Measurements from ENCODE around the gene PTPRM.
A peak's percentile ranks its signal among the peaks of the same experiment; 100 is the strongest.

Gene PTPRM

DNA sequence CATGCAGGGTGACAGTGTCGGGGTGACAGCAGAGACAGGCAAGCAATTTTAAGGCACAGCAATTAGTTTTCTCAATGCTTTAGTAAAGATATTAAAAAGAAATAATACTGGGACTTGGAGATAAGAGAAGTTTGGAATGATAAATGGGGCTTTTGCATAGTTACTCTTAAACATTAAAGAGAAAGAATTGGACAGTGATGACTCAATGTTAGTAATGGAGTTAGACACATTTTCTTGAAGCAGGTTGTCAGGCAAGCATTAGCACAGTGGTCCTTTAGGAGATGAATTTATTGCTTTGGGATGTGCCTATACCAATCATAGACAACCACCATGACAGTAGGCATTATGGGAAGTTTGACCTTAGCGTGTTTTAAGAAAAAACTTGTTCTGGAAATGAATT is 813.8 kb downstream of the PTPRM start:
- Mint-ChIP-seq H3K36me3 (no peaks in the 10 kb centered on the region), H3K9me3 (no peaks in the 10 kb centered on the region), H3K27ac (no peak overlapping the region), H3K27me3 (peaks cover 10 to 11% of the 10 kb centered on the region in 2 donors), H3K4me3 (no peak overlapping the region), H3K4me1 (no peaks in the 10 kb centered on the region)
- ATAC-seq (replicated peaks) (no peak), DNase-seq (no peak)

GRCh38 chr18:8381821-8382459 is 814.8 kb downstream of the PTPRM start:
- ATAC-seq (replicated peaks) (no peak), DNase-seq (no peak)
- Mint-ChIP-seq H3K36me3 (no peaks in the 10 kb centered on the region), H3K4me3 (no peak overlapping the region), H3K9me3 (no peaks in the 10 kb centered on the region), H3K27ac (no peak overlapping the region), H3K27me3 (peaks cover 9 to 10% of the 10 kb centered on the region in 2 donors), H3K4me1 (no peaks in the 10 kb centered on the region)

- DNase-seq: no peak
- H3K9me3 Mint-ChIP-seq: peaks cover 0 to 3% of the 10 kb centered on the region in 2 donors
- H3K27ac Mint-ChIP-seq: no peak overlapping the region
- no peak overlapping the region for H3K4me3 Mint-ChIP-seq
- ATAC-seq (replicated peaks): no peak
- H3K4me1 Mint-ChIP-seq: no peaks in the 10 kb centered on the region
- peaks cover 13 to 20% of the 10 kb centered on the region in 2 donors for H3K27me3 Mint-ChIP-seq
- no peaks in the 10 kb centered on the region for H3K36me3 Mint-ChIP-seq
Observed at GRCh38 chr18:8385400-8385799, 818.3 kb downstream of the PTPRM start.

GRCh38 chr18:8386669-8387380 is 819.7 kb downstream of the PTPRM start:
- Mint-ChIP-seq H3K36me3 (no peaks in the 10 kb centered on the region), H3K9me3 (peaks cover 0 to 3% of the 10 kb centered on the region in 2 donors), H3K27me3 (peaks cover 8 to 16% of the 10 kb centered on the region in 2 donors), H3K27ac (no peak overlapping the region), H3K4me1 (no peaks in the 10 kb centered on the region), H3K4me3 (no peak overlapping the region)
- ATAC-seq (replicated peaks): no peak
- DNase-seq: no peak

DNA sequence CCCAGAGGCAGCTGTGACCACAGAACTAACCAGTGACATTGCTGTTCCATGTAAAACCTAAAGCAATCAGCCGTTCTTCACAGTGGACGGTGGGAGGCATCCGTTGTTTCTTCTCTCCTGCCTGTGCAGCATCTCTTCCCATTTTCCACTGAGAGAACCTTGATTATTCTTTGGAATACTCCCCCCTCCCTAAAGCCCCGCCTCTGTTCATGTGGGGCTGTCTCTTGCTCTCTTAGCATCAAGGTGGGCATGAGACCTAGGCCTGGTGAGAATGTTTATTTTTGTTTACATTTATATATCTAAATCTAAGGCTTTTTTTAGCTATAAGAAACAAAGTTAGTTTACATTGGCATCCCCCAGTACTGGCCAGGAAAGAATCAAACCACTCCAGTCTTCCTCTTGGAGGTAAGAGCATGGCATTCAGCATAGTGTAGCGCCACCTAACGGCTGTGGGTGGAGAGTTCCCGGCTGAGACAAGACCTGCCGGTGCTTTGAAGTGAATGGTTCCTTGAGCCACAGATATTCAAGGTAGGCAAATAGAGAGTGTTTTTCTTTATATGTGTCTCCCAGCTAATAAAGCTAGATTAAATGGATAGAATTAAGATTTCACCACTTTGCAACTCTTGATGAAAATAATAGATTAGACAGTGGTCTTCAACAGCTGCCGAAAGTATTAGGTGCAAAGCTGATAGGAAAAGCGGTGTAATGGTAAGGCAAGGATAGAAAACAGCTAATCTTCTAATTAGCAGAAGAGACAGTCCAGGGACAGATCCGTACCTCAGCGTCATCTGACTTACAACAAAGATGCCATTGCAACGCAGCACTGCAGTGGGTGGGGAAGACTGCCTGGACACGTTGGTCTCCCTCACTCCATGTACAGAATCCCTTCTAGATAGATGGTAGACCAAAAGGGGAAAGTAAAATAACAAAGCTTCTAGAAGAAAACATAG is 822.5 kb downstream of the PTPRM start:
- no peak overlapping the region for H3K4me3 Mint-ChIP-seq
- DNase-seq (no peak), ATAC-seq (replicated peaks) (peak; percentile 48 to 68)
- H3K27me3 Mint-ChIP-seq: peaks cover 8 to 16% of the 10 kb centered on the region in 2 donors
- H3K27ac Mint-ChIP-seq: no peak overlapping the region
- H3K4me1 Mint-ChIP-seq: no peaks in the 10 kb centered on the region
- peaks cover 0 to 3% of the 10 kb centered on the region in 2 donors for H3K9me3 Mint-ChIP-seq
- no peaks in the 10 kb centered on the region for H3K36me3 Mint-ChIP-seq

DNA sequence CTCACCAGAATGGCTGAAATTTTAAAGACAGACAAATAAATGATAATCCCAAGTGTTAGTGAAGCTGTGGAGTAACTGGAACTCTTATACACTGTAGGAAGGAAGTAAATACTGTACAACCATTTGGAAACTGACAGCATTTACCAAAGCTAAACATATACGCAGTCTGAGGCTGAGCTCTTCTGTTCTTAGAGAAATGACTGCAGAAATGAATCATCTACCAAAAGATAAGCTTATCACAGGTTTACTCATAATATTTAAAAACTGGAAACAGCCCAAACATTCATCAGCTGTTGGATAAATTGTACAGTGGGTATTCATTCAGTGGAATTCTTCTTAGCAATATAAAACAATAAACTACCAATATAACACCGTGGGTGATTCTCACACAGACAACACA is 824.0 kb downstream of the PTPRM start:
- ATAC-seq (replicated peaks): no peak
- H3K4me3 Mint-ChIP-seq: no peak overlapping the region
- no peaks in the 10 kb centered on the region for H3K4me1 Mint-ChIP-seq
- DNase-seq: no peak
- no peaks in the 10 kb centered on the region for H3K36me3 Mint-ChIP-seq
- peaks cover 8 to 16% of the 10 kb centered on the region in 2 donors for H3K27me3 Mint-ChIP-seq
- peaks cover 0 to 3% of the 10 kb centered on the region in 2 donors for H3K9me3 Mint-ChIP-seq
- no peak overlapping the region for H3K27ac Mint-ChIP-seq

DNA sequence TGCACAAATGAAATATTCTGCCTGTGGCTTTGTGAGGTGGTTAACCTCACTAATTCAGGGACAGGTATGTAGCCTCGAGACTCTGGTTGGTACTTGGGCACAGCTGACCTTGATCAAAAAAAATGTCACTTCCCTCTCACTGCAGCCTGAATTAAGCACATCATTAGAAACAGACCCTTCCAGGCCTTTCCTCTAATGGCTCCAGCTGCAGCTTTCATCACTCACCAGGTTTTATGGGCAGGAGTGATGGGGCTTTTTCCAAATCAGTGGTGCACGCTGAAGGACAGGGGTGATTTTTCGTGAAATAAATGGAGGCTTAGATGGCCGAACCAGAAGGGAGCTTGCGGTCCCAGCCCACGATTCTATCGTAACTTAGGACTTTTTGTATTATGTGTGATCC is 829.1 kb downstream of the PTPRM start:
- H3K27me3 Mint-ChIP-seq: no peaks in the 10 kb centered on the region
- no peaks in the 10 kb centered on the region for H3K9me3 Mint-ChIP-seq
- DNase-seq: no peak
- no peak overlapping the region for H3K4me3 Mint-ChIP-seq
- H3K36me3 Mint-ChIP-seq: no peaks in the 10 kb centered on the region
- ATAC-seq (replicated peaks): no peak
- H3K4me1 Mint-ChIP-seq: no peaks in the 10 kb centered on the region
- no peak overlapping the region for H3K27ac Mint-ChIP-seq

GRCh38 chr18:8397034-8397433 is 829.9 kb downstream of the PTPRM start:
- no peak overlapping the region for H3K4me3 Mint-ChIP-seq
- H3K4me1 Mint-ChIP-seq: no peaks in the 10 kb centered on the region

DNA sequence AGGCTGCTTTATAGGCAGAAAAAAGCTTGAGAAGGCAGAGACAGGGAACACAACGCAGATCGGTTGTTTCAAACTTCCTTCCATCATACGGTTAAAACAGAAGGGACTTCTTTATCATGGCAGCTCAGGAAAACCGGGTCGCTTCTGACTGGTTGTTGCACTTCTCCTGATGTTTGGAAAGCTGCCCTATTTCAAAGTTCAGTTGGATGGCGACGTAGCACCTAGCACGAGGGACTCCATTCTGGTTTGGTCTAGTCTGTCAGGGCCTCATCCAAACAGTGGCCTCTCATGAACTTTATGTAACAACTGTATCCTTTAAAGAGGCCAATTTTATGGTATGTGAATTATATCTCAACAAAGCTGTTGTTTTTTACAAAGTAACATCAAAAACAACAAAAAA is 832.0 kb downstream of the PTPRM start:
- DNase-seq: no peak
- Mint-ChIP-seq H3K27me3 (no peaks in the 10 kb centered on the region), H3K9me3 (no peaks in the 10 kb centered on the region), H3K4me3 (no peak overlapping the region), H3K4me1 (no peaks in the 10 kb centered on the region), H3K36me3 (no peaks in the 10 kb centered on the region), H3K27ac (no peak overlapping the region)
- no peak for ATAC-seq (replicated peaks)

More at GRCh38 chr18:8397034-8397433, 829.9 kb downstream of the PTPRM start:
- DNase-seq (no peak), ATAC-seq (replicated peaks) (no peak)
- no peaks in the 10 kb centered on the region for H3K27me3 Mint-ChIP-seq
- H3K27ac Mint-ChIP-seq: no peak overlapping the region
- H3K9me3 Mint-ChIP-seq: no peaks in the 10 kb centered on the region
- no peaks in the 10 kb centered on the region for H3K36me3 Mint-ChIP-seq

DNA sequence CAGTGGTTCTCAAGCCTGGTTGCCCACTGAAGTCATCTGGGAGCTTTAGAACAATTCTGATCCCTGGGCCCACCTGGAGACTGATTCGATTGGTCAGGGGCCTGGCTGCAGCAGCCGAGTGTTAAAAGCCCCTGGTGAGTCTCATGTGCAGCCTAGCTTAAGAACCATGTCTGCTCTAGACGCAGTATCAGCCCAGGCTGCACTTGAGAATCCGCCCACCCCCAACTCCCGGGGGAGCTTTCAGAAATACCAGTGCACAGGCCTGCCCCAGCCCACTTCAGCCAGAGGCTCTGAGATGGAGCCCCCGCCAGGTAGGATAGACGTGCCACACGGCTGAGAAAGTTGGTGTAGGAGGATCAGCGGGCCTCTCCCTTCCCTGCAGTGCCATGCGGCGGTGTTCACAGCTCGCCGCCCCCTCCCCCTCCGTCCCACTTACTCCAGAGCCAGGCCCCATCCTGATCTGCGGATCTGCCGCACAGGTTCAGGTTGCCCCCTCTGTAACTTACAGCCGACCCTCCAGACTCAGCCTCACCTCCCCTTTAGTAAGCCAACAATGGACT is 833.2 kb downstream of the PTPRM start:
- Mint-ChIP-seq H3K9me3 (no peaks in the 10 kb centered on the region), H3K27ac (no peak overlapping the region), H3K4me1 (no peaks in the 10 kb centered on the region), H3K27me3 (peaks cover 0 to 2% of the 10 kb centered on the region in 2 donors), H3K36me3 (no peaks in the 10 kb centered on the region), H3K4me3 (no peak overlapping the region)
- no peak for DNase-seq
- ATAC-seq (replicated peaks): no peak

DNA sequence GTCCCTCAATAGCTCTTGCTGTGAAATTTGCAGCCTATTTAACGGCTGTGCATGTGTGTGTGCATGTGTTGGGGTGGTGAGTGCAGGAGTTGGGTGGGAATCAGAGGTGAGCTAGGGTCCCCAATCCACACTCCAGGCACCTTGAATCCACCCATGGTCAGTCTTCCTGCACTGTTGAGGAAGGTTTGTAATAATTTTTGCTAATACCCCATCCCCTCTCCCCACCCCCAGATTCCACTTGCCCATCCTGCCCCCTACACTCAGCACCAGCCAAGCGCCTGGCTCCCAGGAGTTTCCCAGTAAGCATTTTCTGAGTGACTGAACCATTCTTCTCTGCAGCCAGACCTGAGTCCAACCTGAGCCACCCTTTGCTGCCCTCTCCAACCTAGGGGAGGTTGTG is 833.7 kb downstream of the PTPRM start:
- no peaks in the 10 kb centered on the region for H3K9me3 Mint-ChIP-seq
- ATAC-seq (replicated peaks) (no peak), DNase-seq (no peak)
- H3K27me3 Mint-ChIP-seq: peaks cover 0 to 4% of the 10 kb centered on the region in 2 donors
- no peak overlapping the region for H3K4me3 Mint-ChIP-seq
- no peak overlapping the region for H3K27ac Mint-ChIP-seq
- H3K36me3 Mint-ChIP-seq: no peaks in the 10 kb centered on the region
- no peaks in the 10 kb centered on the region for H3K4me1 Mint-ChIP-seq

DNA sequence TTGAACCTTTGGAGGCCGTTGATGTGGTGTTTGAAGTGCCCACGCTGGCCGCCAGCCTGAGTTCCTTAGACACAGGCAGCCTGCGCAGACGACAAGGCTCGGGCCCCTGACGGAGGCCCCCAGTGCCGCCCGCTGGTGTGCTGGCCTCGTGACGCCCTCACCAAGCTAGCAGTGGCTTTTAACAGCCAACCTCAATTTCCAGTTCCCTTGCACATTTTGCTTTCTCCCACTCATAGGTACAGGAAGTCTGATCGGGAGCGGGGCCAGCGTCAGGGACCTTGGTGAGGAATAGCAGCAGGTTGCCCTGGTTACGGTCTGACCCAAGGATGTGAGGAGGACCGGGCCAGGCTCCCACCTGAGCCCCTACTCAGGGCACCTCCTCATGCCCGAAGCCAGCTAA is 834.5 kb downstream of the PTPRM start:
- Mint-ChIP-seq H3K4me3 (no peak overlapping the region), H3K27ac (no peak overlapping the region), H3K9me3 (no peaks in the 10 kb centered on the region), H3K4me1 (no peaks in the 10 kb centered on the region), H3K36me3 (no peaks in the 10 kb centered on the region), H3K27me3 (peaks cover 0 to 4% of the 10 kb centered on the region in 2 donors)
- DNase-seq (no peak), ATAC-seq (replicated peaks) (no peak)

GRCh38 chr18:8402237-8402636 is 835.1 kb downstream of the PTPRM start:
- Mint-ChIP-seq H3K36me3 (no peaks in the 10 kb centered on the region), H3K4me3 (no peak overlapping the region), H3K27me3 (peaks cover 0 to 4% of the 10 kb centered on the region in 2 donors), H3K4me1 (no peaks in the 10 kb centered on the region), H3K9me3 (no peaks in the 10 kb centered on the region), H3K27ac (no peak overlapping the region)
- ATAC-seq (replicated peaks) (no peak), DNase-seq (no peak)

GRCh38 chr18:8403713-8404112 is 836.6 kb downstream of the PTPRM start:
- H3K9me3 Mint-ChIP-seq: no peaks in the 10 kb centered on the region
- ATAC-seq (replicated peaks) (no peak), DNase-seq (no peak)
- H3K4me1 Mint-ChIP-seq: no peaks in the 10 kb centered on the region
- H3K36me3 Mint-ChIP-seq: no peaks in the 10 kb centered on the region
- no peak overlapping the region for H3K4me3 Mint-ChIP-seq
- H3K27me3 Mint-ChIP-seq: peaks cover 0 to 4% of the 10 kb centered on the region in 2 donors
- H3K27ac Mint-ChIP-seq: no peak overlapping the region
